Adrenal gland (tissue), 12 donors: ENCODE results near the gene FADS3. TPM values are rescaled to one million over a fixed set of nuclear protein-coding genes. Genes with fewer than 3 reads are reported as not detected.
A peak's percentile ranks its signal among the peaks of the same experiment; 100 is the strongest.

Experiments used
- DNase-seq, 7 donors: peaks; one replicate each; pipeline ENCODE4 v3.0.0-alpha.2; 2019 to 2020
- H3K27ac ChIP-seq, 5 donors: fragments of 200-600 bp; sonication (generic) in 4 of 5; 1 replicate in 3 of 5; 2 replicates in 2 of 5; pipeline versions ENCODE4 v1.5.1 to v1.8.0; 2016 to 2020; ENCODE audit warnings: mild to moderate bottlenecking in 1 of 5
- H3K27me3 ChIP-seq: fragments of 200-600 bp; 2 replicates; pipeline ENCODE4 v1.8.0; 2021
- H3K36me3 ChIP-seq, 2 donors: fragments of 200-600 bp; replicated peaks in 1 of 2; 1 replicate in 1 of 2; 2 replicates in 1 of 2; pipeline versions ENCODE4 v1.5.1 to v1.8.0; 2018 to 2022
- H3K4me1 ChIP-seq, 2 donors: fragments of 200-600 bp; replicated peaks in 1 of 2; 1 replicate in 1 of 2; 2 replicates in 1 of 2; pipeline versions ENCODE4 v1.5.1 to v1.8.0; 2018 to 2021
- H3K4me3 ChIP-seq, 4 donors: fragments of 200-600 bp; sonication (generic) in 3 of 4; one replicate each; pipeline ENCODE4 v1.5.1; 2016 to 2018
- H3K9me3 ChIP-seq, 3 donors: fragments of 200-600 bp; sonication (generic) in 1 of 3; replicated peaks in 1 of 3; 1 replicate in 2 of 3; 2 replicates in 1 of 3; pipeline versions ENCODE4 v1.5.1 to v1.8.0; 2016 to 2021
- CTCF ChIP-seq, 6 experiments: fragments of 450-650 bp in 4 of 6; fragments of 200-600 bp in 2 of 6; sonication (generic) in 1 of 6; IDR thresholded peaks; 1 replicate in 5 of 6; 2 replicates in 1 of 6; pipeline versions ENCODE4 v1.5.1 to v1.8.0; 2016 to 2021; ENCODE audit warnings: antibody characterized with exemption in 6 of 6, mild to moderate bottlenecking in 2 of 6, moderate library complexity in 1 of 6
- POLR2A ChIP-seq, 2 donors: fragments of 450-650 bp; IDR thresholded peaks; one replicate each; pipeline ENCODE4 v1.6.1; 2017; ENCODE audit warnings: antibody characterized with exemption in 2 of 2, mild to moderate bottlenecking in 2 of 2, moderate library complexity in 1 of 2
- WGBS, 4 donors: extraction: QIAGEN DNeasy Blood & Tissue Kit in 2 of 4; methylation state at CpG; one replicate each; pipeline versions ENCODE4 v1.1.5 to v1.1.7; 2013 to 2017; 5-methylcytosine and 5-hydroxymethylcytosine counted together
- intact Hi-C, 2 donors: fragments of 100-400 bp; cut with DNase I; formaldehyde crosslinking; loops; one replicate each; pipeline versions ENCODE4 v1.14.1 to v1.15.0; 2022 to 2023
- polyA plus RNA-seq, 3 donors: library from polyadenylated mRNA; stranded (reverse); fragments of 200-250 nt in 2 of 3; fragments of 350-450 nt in 1 of 3; fragmentation: Illumina TruSeq in 1 of 3; extraction: RNeasy Lipid Tissue Mini Kit (QIAGEN cat#74804) in 1 of 3; gene quantifications; one replicate each; pipeline ENCODE4 v1.2.3, GENCODE V29; 2013 to 2014
- total RNA-seq, 9 donors: library from RNA; depleted of rRNA in 4 of 9; stranded (reverse); fragments of >200 nt in 4 of 9; fragments of 120-200 nt in 1 of 9; fragmentation: NEBNext Ultra II Directional in 1 of 9; extraction: Animal tissue kit (Norgen Biotek cat#: 25700) in 1 of 9; gene quantifications; one replicate each; pipeline versions ENCODE4 v1.1.0 to v1.2.4, GENCODE V29; 2013 to 2023
- donor health status: healthy with polysubstance abuse.
- donor health status: Bipolar disorder and iron deficiency.
- donor health status: DM: yes; HTN: yes; CAD: no.
- donor health status: DM: no; HTN: no; CAD: no.
- donor health status: DM: no; HTN: no; CAD: no.
- donor health status: DM: yes; HTN: yes; CAD: no.

The FADS3 gene
- total and polyA plus RNA-seq, 12 donors = 22.2 to 175 (median 105) TPM

- 64 to 89% (median 69%) methylated on average over 5 to 9 of the region's 9 CpGs for WGBS, 4 donors
- no peak for TF ChIP-seq CTCF (IDR thresholded peaks at IDR 0.05)
- no peak for TF ChIP-seq POLR2A (IDR thresholded peaks at IDR 0.05)
- Histone ChIP-seq H3K4me1 (no peaks in the 10 kb centered on the region), H3K27ac (no peak overlapping the region), H3K27me3 (no peaks in the 10 kb centered on the region), H3K4me3 (no peak overlapping the region), H3K36me3 (peaks cover 0 to 23% of the 10 kb centered on the region in 2 donors), H3K9me3 (no peaks in the 10 kb centered on the region)
- no peak for DNase-seq
- intact Hi-C loops = loop anchor here (2.0 to 5.0 kb wide), 4 partner anchors 49 to 209 kb away; no protein-coding TSS in a partner anchor
Observed at GRCh38 chr11:61898247-61898582, 6.9 kb upstream of the FADS3 start.

- WGBS, 4 donors = 66 to 78% (median 70%) methylated on average over 12 to 17 of the region's 17 CpGs
- Histone ChIP-seq H3K4me3 (no peak overlapping the region), H3K27ac (peak overlapping the region in 1 of 5 donors; percentile 31), H3K36me3 (peaks cover 0 to 22% of the 10 kb centered on the region in 2 donors), H3K27me3 (no peaks in the 10 kb centered on the region), H3K4me1 (no peaks in the 10 kb centered on the region), H3K9me3 (no peaks in the 10 kb centered on the region)
- no peak for TF ChIP-seq POLR2A (IDR thresholded peaks at IDR 0.05)
- TF ChIP-seq CTCF (IDR thresholded peaks at IDR 0.05) = peak; percentile 73 to 90 (median 86)
- DNase-seq = peak; percentile 64 to 86 (median 78)
- intact Hi-C loops = loop anchor here (2.0 to 5.0 kb wide), 4 partner anchors 49 to 210 kb away; no protein-coding TSS in a partner anchor
Observed at GRCh38 chr11:61897387-61898246, 6.3 kb upstream of the FADS3 start.

- H3K27me3 ChIP-seq = no peaks in the 10 kb centered on the region
- H3K4me3 ChIP-seq = no peak overlapping the region
- WGBS, 4 donors = 77 to 91% (median 81%) methylated on average over 9 to 15 of the region's 15 CpGs
- intact Hi-C loops = loop anchor here (5.0 kb wide), 3 partner anchors 50 to 210 kb away; no protein-coding TSS in a partner anchor
- DNase-seq = no peak
- H3K36me3 ChIP-seq = peaks cover 0 to 14% of the 10 kb centered on the region in 2 donors
- H3K9me3 ChIP-seq = no peaks in the 10 kb centered on the region
- peaks cover 0 to 3% of the 10 kb centered on the region in 2 donors for H3K4me1 ChIP-seq
- H3K27ac ChIP-seq = no peak overlapping the region
- TF ChIP-seq CTCF (IDR thresholded peaks at IDR 0.05) (no peak), POLR2A (IDR thresholded peaks at IDR 0.05) (no peak)
Observed at GRCh38 chr11:61896665-61897386, 5.5 kb upstream of the FADS3 start.

GRCh38 chr11:61895718-61896059, 4.3 kb upstream of the FADS3 start:
- H3K27me3 ChIP-seq = no peaks in the 10 kb centered on the region
- peaks cover 0 to 7% of the 10 kb centered on the region in 2 donors for H3K36me3 ChIP-seq
- no peaks in the 10 kb centered on the region for H3K9me3 ChIP-seq
- 70 to 79% (median 71%) methylated on average over 4 of the region's 4 CpGs for WGBS, 4 donors
- peaks cover 4 to 9% of the 10 kb centered on the region in 2 donors for H3K4me1 ChIP-seq
- TF ChIP-seq POLR2A (IDR thresholded peaks at IDR 0.05) (no peak), CTCF (IDR thresholded peaks at IDR 0.05) (no peak)
- no peak for DNase-seq
- H3K4me3 ChIP-seq = no peak overlapping the region
- H3K27ac ChIP-seq = no peak overlapping the region
- intact Hi-C loops = loop anchor here (5.0 kb wide), 3 partner anchors 52 to 212 kb away; no protein-coding TSS in a partner anchor
